Fibroblast of lung (primary cell): Measurements from ENCODE around the gene ADRB2. TPM values are rescaled to one million over a fixed set of nuclear protein-coding genes. Genes with fewer than 3 reads are reported as not detected.

Experiments used
- DNase-seq, 2 donors: peaks; one replicate each; pipeline versions ENCODE4 v3.0.0 to v3.0.0-alpha.2; 2010; ENCODE audit warnings: low read depth in 2 of 2
- H2AFZ ChIP-seq: 2 replicates; pipeline ENCODE4 v1.5.1; 2012; ENCODE audit warnings: low read length, control low read depth, inconsistent platforms
- H3K27ac ChIP-seq: 2 replicates; pipeline ENCODE4 v1.5.1; 2011; ENCODE audit warnings: low read length, control low read depth; ENCODE audit not compliant: insufficient read depth
- H3K27me3 ChIP-seq: 2 replicates; pipeline ENCODE4 v1.5.1; 2011; ENCODE audit warnings: mild to moderate bottlenecking, low read length; ENCODE audit not compliant: control insufficient read depth, insufficient read depth
- H3K36me3 ChIP-seq: 2 replicates; pipeline ENCODE4 v1.5.1; 2011; ENCODE audit warnings: low read length; ENCODE audit not compliant: control insufficient read depth, insufficient read depth
- H3K4me1 ChIP-seq: 2 replicates; pipeline ENCODE4 v1.5.1; 2011; ENCODE audit warnings: low read length; ENCODE audit not compliant: control insufficient read depth, insufficient read depth; ENCODE audit errors: extremely low read depth
- H3K4me2 ChIP-seq: 2 replicates; pipeline ENCODE4 v1.5.1; 2011; ENCODE audit warnings: low read length, control low read depth; ENCODE audit not compliant: insufficient read depth; ENCODE audit errors: extremely low read depth
- H3K4me3 ChIP-seq, 4 experiments: fragments of 200-600 bp in 1 of 4; sonication (generic) in 1 of 4; replicated peaks in 1 of 4; 2 replicates each; pipeline ENCODE4 v1.5.1; 2011 to 2016; ENCODE audit warnings: low read length in 4 of 4, low read depth in 3 of 4, mild to moderate bottlenecking in 3 of 4, control low read depth in 2 of 4, inconsistent platforms in 1 of 4, mixed read lengths in 1 of 4; ENCODE audit not compliant: insufficient read depth in 1 of 4; ENCODE audit errors: control extremely low read depth in 1 of 4
- H3K79me2 ChIP-seq: 2 replicates; pipeline ENCODE4 v1.5.1; 2012; ENCODE audit warnings: mild to moderate bottlenecking, low read length, inconsistent platforms; ENCODE audit not compliant: control insufficient read depth, insufficient read depth
- H3K9ac ChIP-seq: 2 replicates; pipeline ENCODE4 v1.5.1; 2011; ENCODE audit warnings: mild to moderate bottlenecking, low read length, control low read depth; ENCODE audit not compliant: insufficient read depth
- H3K9me3 ChIP-seq: 2 replicates; pipeline ENCODE4 v1.5.1; 2012; ENCODE audit warnings: low read depth, low read length; ENCODE audit not compliant: control insufficient read depth, insufficient read depth
- H4K20me1 ChIP-seq: 2 replicates; pipeline ENCODE4 v1.5.1; 2011; ENCODE audit warnings: low read length; ENCODE audit not compliant: control insufficient read depth, insufficient read depth; ENCODE audit errors: extremely low read depth
- CTCF ChIP-seq, 2 donors: IDR thresholded peaks in 1 of 2; conservative IDR thresholded peaks in 1 of 2; 1 replicate in 1 of 2; 2 replicates in 1 of 2; pipeline ENCODE4 v1.5.1; 2011 to 2012; ENCODE audit warnings: low read length in 2 of 2, control low read depth in 1 of 2, inconsistent platforms in 1 of 2, low read depth in 1 of 2, mild to moderate bottlenecking in 1 of 2
- EZH2 ChIP-seq: IDR thresholded peaks from 2 replicates; pipeline ENCODE4 v1.5.1; 2012; ENCODE audit warnings: low read length, control low read depth, mild to moderate bottlenecking; ENCODE audit errors: missing control alignments
- polyA plus RNA-seq, 2 donors: library from polyadenylated mRNA; depleted of rRNA in 1 of 2; stranded (reverse) in 1 of 2; unstranded in 1 of 2; fragments of >200 nt; gene quantifications; 2 replicates each; pipeline ENCODE4 v1.2.1, GENCODE V29; 2011 to 2012; ENCODE audit warnings: missing spikeins in 1 of 2
- total RNA-seq: library from RNA; depleted of rRNA; stranded (reverse); fragments of >200 nt; gene quantifications from 2 replicates; pipeline ENCODE4 v1.2.1, GENCODE V29; 2014

ADRB2 gene
- total and polyA plus RNA-seq, 2 donors (not counting 1 experiment from before 2014, with no cell fraction given): 0.60 to 4.5 TPM

- Histone ChIP-seq H3K79me2 (no peaks in the 10 kb centered on the region), H3K27me3 (no peaks in the 10 kb centered on the region), H3K27ac (no peak overlapping the region), H3K36me3 (no peaks in the 10 kb centered on the region), H2AFZ (no peak overlapping the region), H4K20me1 (no peaks in the 10 kb centered on the region), H3K4me2 (no peak overlapping the region), H3K4me3 (no peak overlapping the region), H3K9me3 (no peaks in the 10 kb centered on the region), H3K4me1 (peaks cover 5% of the 10 kb centered on the region), H3K9ac (no peak overlapping the region)
- TF ChIP-seq CTCF (conservative IDR thresholded peaks at IDR 0.05 in 1 of 2, IDR thresholded peaks at IDR 0.05 in 1 of 2; ENCODE audit: low read depth in 1 of 2, low read length in 2 of 2) (no peak), EZH2 (no peak)
- peak in 1 of 2 donors; percentile 31 for DNase-seq
Measured at GRCh38 chr5:148807851-148808250, 18.6 kb upstream of the ADRB2 start.

- no peaks in the 10 kb centered on the region for H4K20me1 ChIP-seq
- no peaks in the 10 kb centered on the region for H3K79me2 ChIP-seq
- H3K9ac ChIP-seq: no peak overlapping the region
- DNase-seq: no peak
- peak overlapping the region; percentile 0 to 54 (median 20) for H3K4me3 ChIP-seq
- no peak for TF ChIP-seq EZH2
- no peak for TF ChIP-seq CTCF (conservative IDR thresholded peaks at IDR 0.05 in 1 of 2, IDR thresholded peaks at IDR 0.05 in 1 of 2; ENCODE audit: low read depth in 1 of 2, low read length in 2 of 2)
- H3K4me1 ChIP-seq: peaks cover 5% of the 10 kb centered on the region
- H3K4me2 ChIP-seq: peak overlapping the region; percentile 75
- H3K27me3 ChIP-seq: no peaks in the 10 kb centered on the region
- no peak overlapping the region for H3K27ac ChIP-seq
- H2AFZ ChIP-seq: peak overlapping the region; percentile 39
- H3K36me3 ChIP-seq: no peaks in the 10 kb centered on the region
- no peaks in the 10 kb centered on the region for H3K9me3 ChIP-seq
Measured at GRCh38 chr5:148808864-148809642, 17.4 kb upstream of the ADRB2 start.

- Histone ChIP-seq H3K9me3 (no peaks in the 10 kb centered on the region), H3K27ac (no peak overlapping the region), H4K20me1 (no peaks in the 10 kb centered on the region), H3K27me3 (no peaks in the 10 kb centered on the region), H3K79me2 (no peaks in the 10 kb centered on the region), H3K36me3 (no peaks in the 10 kb centered on the region), H2AFZ (no peak overlapping the region), H3K4me2 (peak overlapping the region; percentile 75), H3K9ac (no peak overlapping the region), H3K4me3 (peak overlapping the region in 3 of 4 experiments; percentile 0 to 54 (median 14)), H3K4me1 (peaks cover 5% of the 10 kb centered on the region)
- DNase-seq: peak in 1 of 2 donors; percentile 72
- TF ChIP-seq EZH2: no peak
Measured at GRCh38 chr5:148809781-148810524, 16.5 kb upstream of the ADRB2 start.
